ENCODE data around the gene DDX20. TPM values are rescaled to one million over a fixed set of nuclear protein-coding genes. Genes with fewer than 3 reads are reported as not detected.

Gene DDX20
- total RNA-seq, 2 donors from 2014 or later = 9.0 to 22.5 TPM

DNA sequence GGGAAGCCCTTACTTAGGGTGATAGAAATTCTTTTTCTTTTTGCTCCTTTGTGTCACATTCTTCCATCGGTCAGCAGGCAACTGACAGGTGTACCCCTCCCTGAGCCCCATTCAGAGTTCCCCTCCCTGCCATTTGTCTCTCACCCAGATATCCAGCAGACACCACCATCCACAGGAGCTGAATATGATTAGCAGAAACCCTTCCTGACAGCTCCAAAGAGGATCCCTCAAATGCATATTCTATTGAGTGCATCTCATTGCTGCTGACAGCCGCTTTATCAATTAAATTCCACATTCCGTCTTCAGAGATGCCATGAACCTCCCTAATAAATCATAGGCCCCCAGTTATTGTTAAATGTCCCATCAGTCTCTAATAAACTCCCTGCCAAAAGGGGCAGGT, 6.1 kb upstream of the DDX20 start:
- no peak for ATAC-seq (replicated peaks)
- H3K27me3 Mint-ChIP-seq = no peaks in the 10 kb centered on the region
- no peak overlapping the region for H3K27ac Mint-ChIP-seq
- peaks cover 9% of the 10 kb centered on the region for H3K4me1 Mint-ChIP-seq
- no peaks in the 10 kb centered on the region for H3K36me3 Mint-ChIP-seq (ENCODE audit: low read depth)
- no peak overlapping the region for H3K4me3 Mint-ChIP-seq
- no peaks in the 10 kb centered on the region for H3K9me3 Mint-ChIP-seq

DNA sequence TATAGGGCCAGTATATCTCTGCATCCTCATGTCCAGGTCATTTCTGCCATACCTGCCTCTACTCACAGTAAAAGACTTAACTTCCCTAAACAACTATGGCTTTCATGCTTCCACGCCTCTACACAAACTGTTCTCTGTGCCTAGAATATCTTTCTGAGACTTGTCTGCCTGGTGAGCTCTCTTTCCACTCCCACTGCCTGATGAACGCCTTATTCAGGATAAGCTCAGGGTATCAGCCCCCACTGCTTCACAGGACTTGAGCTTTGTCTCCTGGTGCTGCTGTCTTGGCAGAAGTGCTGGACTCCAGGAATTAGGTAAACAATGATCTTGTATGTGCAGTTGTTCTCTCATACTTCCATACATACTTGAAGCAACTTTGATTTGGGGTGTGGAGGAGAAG, 4.8 kb upstream of the DDX20 start:
- Mint-ChIP-seq H3K9me3 (no peaks in the 10 kb centered on the region), H3K27ac (no peak overlapping the region), H3K4me3 (no peak overlapping the region), H3K36me3 (ENCODE audit: low read depth) (peaks cover 7% of the 10 kb centered on the region), H3K4me1 (peaks cover 14% of the 10 kb centered on the region), H3K27me3 (no peaks in the 10 kb centered on the region)
- ATAC-seq (replicated peaks) = no peak

DNA sequence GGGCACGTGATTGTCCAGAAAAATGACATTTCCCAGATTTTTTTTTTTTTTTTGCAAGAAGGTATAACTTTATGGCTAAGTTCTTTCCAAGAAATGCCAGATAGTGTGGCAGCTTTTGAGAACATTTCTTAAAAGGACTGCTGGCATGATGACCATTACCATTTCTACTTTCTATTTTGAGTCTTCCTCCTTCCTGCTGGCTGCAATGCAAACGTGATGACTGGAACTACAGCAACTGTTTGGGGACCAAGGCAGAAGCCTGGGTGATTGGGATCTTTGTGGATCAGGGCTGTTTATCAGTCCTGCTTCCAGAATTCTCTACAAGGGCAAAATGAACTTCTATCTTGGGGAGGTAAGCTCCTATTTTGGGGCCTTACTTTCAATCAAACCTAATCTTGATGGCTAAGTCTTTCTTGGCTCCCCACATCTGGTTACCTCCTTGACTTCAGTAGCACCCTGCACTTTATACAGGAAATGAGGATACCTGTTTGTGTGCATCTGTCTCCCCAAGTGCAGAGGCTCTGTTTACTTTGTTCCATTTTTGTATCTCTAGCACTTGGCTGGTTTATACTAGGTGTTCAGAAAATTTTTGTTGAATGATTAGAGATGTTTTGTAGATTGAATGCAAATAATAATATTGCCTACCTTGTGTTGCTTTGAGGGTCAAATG, 3.7 kb upstream of the DDX20 start:
- no peaks in the 10 kb centered on the region for H3K9me3 Mint-ChIP-seq
- no peak overlapping the region for H3K27ac Mint-ChIP-seq
- ATAC-seq (replicated peaks) = no peak
- H3K36me3 Mint-ChIP-seq (ENCODE audit: low read depth) = peaks cover 9% of the 10 kb centered on the region
- no peak overlapping the region for H3K4me3 Mint-ChIP-seq
- no peaks in the 10 kb centered on the region for H3K27me3 Mint-ChIP-seq
- peaks cover 19% of the 10 kb centered on the region for H3K4me1 Mint-ChIP-seq

DNA sequence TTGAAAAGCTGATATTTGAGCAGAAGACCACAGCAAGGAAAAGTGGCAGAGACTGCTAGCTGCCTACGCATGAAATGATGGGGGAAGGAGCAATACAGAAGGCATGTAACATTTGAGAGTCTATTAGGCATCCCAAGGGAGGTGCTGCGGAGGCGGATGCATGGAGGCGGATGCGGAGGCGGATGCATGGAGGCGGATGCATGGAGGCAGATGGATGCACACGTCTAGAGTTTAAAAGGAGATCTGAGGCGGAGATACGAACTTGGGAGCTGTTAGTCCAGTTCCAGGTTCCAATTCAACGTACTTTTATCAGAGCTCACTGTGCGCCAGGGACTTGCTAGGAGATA, 744 bp upstream of the DDX20 start:
- Mint-ChIP-seq H3K36me3 (ENCODE audit: low read depth) (peaks cover 38% of the 10 kb centered on the region), H3K27me3 (no peaks in the 10 kb centered on the region), H3K27ac (peak overlapping the region; percentile 90), H3K9me3 (no peaks in the 10 kb centered on the region), H3K4me3 (peak overlapping the region; percentile 89), H3K4me1 (peaks cover 26% of the 10 kb centered on the region)
- no peak for ATAC-seq (replicated peaks)

DNA sequence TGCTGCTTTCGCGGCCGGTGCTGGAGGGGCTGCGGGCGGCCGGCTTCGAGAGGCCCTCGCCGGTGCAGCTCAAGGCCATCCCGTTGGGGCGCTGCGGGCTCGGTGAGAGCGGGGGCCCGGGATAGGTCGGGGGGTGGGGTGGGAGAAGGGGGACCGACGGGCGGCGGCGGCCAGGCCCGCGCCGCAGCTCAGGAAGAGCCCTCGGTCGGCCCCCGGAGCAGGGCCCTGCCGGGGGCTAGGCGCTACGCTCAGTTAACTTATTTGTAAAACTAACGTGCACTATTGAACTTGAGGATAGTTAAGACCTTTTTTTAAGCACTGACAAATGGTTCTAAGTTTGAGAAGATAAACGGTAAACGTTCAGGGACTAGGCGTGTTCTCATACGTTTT, 418 bp downstream of the DDX20 start:
- peak overlapping the region; percentile 89 for H3K4me3 Mint-ChIP-seq
- H3K27ac Mint-ChIP-seq = peak overlapping the region; percentile 90
- peaks cover 29% of the 10 kb centered on the region for H3K4me1 Mint-ChIP-seq
- peak; percentile 25 for ATAC-seq (replicated peaks)
- no peaks in the 10 kb centered on the region for H3K27me3 Mint-ChIP-seq
- H3K36me3 Mint-ChIP-seq (ENCODE audit: low read depth) = peaks cover 49% of the 10 kb centered on the region
- no peaks in the 10 kb centered on the region for H3K9me3 Mint-ChIP-seq

DNA sequence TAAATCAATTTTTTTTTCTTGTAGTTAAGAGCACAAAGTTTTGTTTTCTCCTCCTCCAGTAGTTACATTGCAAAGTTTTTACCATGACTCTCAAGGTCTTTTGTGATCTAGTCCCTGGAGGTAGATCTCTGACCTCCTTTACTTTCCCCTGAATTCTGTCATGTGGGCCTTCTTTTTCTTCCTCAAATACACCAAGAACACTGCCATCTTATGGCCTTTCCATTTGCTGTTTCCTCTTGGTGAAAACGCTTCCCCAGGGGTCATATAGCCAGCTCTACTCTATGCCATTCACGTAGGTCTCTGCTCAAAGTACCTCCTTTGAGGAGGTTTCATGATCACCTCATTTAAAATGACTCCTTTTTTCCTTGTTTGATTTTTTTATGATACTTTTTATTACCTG, 2.7 kb downstream of the DDX20 start:
- H3K4me3 Mint-ChIP-seq = peak overlapping the region; percentile 89
- no peak for ATAC-seq (replicated peaks)
- H3K36me3 Mint-ChIP-seq (ENCODE audit: low read depth) = peaks cover 72% of the 10 kb centered on the region
- H3K4me1 Mint-ChIP-seq = peaks cover 29% of the 10 kb centered on the region
- no peaks in the 10 kb centered on the region for H3K9me3 Mint-ChIP-seq
- peak overlapping the region; percentile 79 for H3K27ac Mint-ChIP-seq
- no peaks in the 10 kb centered on the region for H3K27me3 Mint-ChIP-seq

DNA sequence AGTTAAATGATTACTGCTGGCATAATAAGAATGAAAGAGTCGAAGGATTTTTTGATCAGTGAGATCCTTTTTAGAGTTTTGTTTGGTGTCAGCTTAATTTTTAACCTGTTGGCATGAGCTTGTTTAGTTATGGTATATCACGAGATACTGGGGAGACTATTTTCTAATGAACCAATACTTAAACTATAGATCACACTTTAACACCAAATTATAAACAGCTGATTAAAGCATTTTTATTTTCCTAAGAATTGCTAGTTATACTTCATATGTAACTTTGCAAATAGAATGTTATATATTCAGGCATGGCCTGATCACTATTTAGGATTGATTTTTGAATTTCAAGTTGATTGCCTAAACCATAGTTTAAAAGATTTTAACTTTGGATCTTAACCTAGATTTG, 6.0 kb downstream of the DDX20 start:
- Mint-ChIP-seq H3K36me3 (ENCODE audit: low read depth) (peaks cover 98% of the 10 kb centered on the region), H3K9me3 (no peaks in the 10 kb centered on the region), H3K4me1 (peaks cover 18% of the 10 kb centered on the region), H3K27ac (no peak overlapping the region), H3K27me3 (no peaks in the 10 kb centered on the region), H3K4me3 (no peak overlapping the region)
- ATAC-seq (replicated peaks) = no peak

DNA sequence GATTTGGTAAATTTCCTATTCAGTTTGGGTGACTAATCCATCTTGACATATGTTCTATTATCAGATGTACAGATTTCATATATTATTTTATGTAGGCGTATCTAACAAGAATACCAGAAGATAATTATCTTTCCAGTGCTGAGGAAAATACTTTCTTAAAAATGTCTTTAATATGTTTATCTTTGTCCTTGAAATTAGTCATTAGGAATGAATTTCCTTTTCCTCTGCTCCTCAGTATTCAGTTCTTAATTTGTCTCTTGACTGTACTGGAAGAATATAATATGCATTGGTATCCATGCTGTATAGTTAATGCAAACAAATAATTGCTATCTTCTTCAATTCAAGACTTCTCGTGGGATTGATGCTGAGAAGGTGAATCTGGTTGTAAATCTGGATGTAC, 6.6 kb downstream of the DDX20 start:
- Mint-ChIP-seq H3K27ac (no peak overlapping the region), H3K4me1 (peaks cover 17% of the 10 kb centered on the region), H3K4me3 (no peak overlapping the region), H3K27me3 (no peaks in the 10 kb centered on the region), H3K9me3 (no peaks in the 10 kb centered on the region), H3K36me3 (ENCODE audit: low read depth) (peaks cover 100% of the 10 kb centered on the region)
- ATAC-seq (replicated peaks) = no peak

DNA sequence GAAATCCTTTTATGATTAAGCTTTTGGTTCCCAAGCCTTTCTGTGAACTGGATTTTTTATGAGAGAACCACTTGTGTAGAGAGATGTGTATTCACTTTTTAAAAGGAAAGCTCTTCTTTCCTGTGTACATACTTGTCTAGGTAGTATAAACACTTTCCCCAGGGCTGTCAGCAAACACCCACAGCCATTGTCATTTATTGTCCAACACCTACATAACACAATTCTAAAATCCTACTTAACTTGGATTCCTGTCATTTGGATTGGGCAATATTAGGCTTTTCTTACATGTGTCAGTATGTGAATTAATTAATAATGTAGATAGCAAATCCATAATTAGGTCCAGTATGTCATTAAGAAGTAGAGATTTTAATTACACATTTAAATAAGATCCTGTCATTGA, 12.3 kb downstream of the DDX20 start:
- H3K4me3 Mint-ChIP-seq = no peak overlapping the region
- peaks cover 59% of the 10 kb centered on the region for H3K36me3 Mint-ChIP-seq (ENCODE audit: low read depth)
- no peaks in the 10 kb centered on the region for H3K9me3 Mint-ChIP-seq
- no peaks in the 10 kb centered on the region for H3K4me1 Mint-ChIP-seq
- no peak for ATAC-seq (replicated peaks)
- H3K27ac Mint-ChIP-seq = no peak overlapping the region
- no peaks in the 10 kb centered on the region for H3K27me3 Mint-ChIP-seq

DNA sequence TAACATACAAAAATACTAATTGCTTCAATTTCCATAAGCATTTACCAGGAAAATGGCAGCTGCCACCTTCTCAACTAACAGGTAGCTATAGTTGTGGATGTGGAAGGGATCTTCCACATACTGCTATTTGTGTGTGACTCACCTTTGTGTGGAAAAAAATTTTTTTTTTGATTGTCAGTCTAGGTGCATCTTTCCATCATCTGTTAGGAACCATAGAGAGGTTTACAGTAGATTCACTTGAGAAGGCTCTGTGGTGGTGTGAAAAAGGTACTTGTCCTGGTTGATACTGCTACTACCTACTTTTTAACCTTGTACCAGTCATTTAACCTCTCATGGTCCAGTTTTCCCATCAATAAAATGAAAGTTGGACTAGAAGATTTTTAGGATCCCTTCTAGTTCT, 12.9 kb downstream of the DDX20 start:
- H3K4me3 Mint-ChIP-seq = no peak overlapping the region
- ATAC-seq (replicated peaks) = no peak
- H3K27ac Mint-ChIP-seq = no peak overlapping the region
- no peaks in the 10 kb centered on the region for H3K9me3 Mint-ChIP-seq
- H3K4me1 Mint-ChIP-seq = no peaks in the 10 kb centered on the region
- H3K36me3 Mint-ChIP-seq (ENCODE audit: low read depth) = peaks cover 53% of the 10 kb centered on the region
- H3K27me3 Mint-ChIP-seq = no peaks in the 10 kb centered on the region

DNA sequence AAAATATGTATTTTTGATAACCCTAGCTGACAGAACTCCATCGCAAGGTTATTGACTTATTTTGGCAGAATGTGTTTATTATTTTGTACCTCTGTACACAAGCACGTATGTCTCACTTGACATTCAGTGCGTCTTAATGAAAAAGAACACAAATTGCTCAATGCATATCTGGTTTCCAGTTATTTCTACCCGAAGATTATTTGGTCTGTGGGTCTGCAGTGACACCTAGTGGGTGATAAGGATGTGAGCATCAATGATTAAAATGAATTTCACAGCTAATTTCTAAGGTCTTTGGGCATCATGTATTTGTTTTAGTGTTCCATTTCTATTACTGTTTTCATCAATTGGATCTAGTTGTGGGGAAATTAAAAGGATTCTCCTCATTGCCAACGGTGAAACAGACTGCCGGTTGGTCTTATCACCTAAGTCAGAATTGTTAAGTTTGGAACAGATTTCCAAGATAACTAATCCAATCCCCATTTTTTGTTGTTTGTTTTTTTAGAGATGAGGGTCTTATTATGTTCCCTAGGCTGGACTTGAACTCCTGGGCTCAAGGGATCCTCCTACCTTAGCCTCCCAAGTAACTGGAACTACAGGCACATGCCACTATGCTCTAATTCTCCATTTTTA, 13.9 kb downstream of the DDX20 start:
- H3K27ac Mint-ChIP-seq = no peak overlapping the region
- H3K4me3 Mint-ChIP-seq = no peak overlapping the region
- no peaks in the 10 kb centered on the region for H3K4me1 Mint-ChIP-seq
- peaks cover 43% of the 10 kb centered on the region for H3K36me3 Mint-ChIP-seq (ENCODE audit: low read depth)
- peak; percentile 23 for ATAC-seq (replicated peaks)
- no peaks in the 10 kb centered on the region for H3K27me3 Mint-ChIP-seq
- H3K9me3 Mint-ChIP-seq = no peaks in the 10 kb centered on the region

DNA sequence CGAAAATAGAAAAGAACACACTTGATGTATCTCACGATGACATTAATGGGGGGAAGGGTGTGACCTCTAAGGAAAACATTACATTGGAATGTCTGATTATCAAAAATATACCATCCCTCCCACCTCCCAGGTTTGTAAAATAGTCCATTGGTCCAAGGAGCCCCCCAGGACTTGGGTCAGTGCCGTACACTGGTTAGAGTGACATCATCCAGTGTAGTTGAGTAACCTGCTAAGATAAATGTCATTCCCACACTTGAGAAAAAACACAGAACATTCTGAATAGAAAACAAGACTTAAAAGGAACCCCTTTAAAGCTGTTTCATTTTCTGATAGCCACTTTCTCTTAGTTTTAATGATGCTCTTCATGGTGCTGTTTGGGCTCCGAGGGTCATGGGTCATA, 15.2 kb downstream of the DDX20 start:
- H3K4me3 Mint-ChIP-seq = no peak overlapping the region
- no peaks in the 10 kb centered on the region for H3K9me3 Mint-ChIP-seq
- no peaks in the 10 kb centered on the region for H3K27me3 Mint-ChIP-seq
- no peak overlapping the region for H3K27ac Mint-ChIP-seq
- H3K4me1 Mint-ChIP-seq = no peaks in the 10 kb centered on the region
- no peak for ATAC-seq (replicated peaks)
- H3K36me3 Mint-ChIP-seq (ENCODE audit: low read depth) = peaks cover 30% of the 10 kb centered on the region

DNA sequence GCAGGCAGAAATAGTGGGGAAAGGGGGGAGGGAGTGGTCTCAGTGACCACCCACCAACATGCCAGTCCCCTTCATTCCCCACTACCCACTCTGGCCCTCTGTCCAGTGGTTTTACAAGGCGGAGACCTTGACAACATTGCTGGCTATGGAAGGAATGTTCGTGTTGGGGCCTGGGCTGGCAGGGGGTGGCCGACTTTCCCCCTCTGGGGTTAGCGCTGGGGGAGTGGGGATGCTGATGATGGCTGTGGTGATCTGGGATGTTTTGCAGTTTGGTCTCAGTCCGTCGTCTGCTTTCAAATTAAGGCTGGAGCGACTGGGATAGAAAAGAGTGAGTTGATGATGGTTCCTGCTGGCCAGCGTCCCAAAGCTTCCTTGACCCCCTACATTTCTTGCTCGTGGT, 20.3 kb downstream of the DDX20 start:
- Mint-ChIP-seq H3K27ac (no peak overlapping the region), H3K4me3 (no peak overlapping the region), H3K4me1 (no peaks in the 10 kb centered on the region), H3K9me3 (no peaks in the 10 kb centered on the region), H3K27me3 (no peaks in the 10 kb centered on the region), H3K36me3 (ENCODE audit: low read depth) (no peaks in the 10 kb centered on the region)
- ATAC-seq (replicated peaks) = no peak

DNA sequence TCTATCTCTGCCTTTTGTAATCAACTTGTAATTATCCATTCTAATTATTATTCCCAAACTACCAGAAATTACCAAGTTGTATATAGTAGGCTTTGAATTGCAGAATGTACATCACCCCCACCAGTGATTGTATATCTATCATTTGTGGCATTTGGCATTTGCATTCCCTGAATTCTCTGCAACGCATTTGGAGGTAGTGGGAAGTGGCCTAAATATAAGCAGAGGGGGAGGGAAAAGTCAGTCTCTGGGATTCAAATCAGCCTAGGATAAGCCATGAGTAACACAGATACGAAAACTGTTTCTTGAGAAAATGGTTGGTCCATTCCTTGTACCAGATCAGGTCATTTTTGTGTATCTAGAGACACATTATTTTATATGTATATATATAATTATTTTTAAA, 20.7 kb downstream of the DDX20 start:
- H3K4me1 Mint-ChIP-seq = no peaks in the 10 kb centered on the region
- H3K27me3 Mint-ChIP-seq = no peaks in the 10 kb centered on the region
- H3K9me3 Mint-ChIP-seq = no peaks in the 10 kb centered on the region
- no peak for ATAC-seq (replicated peaks)
- H3K27ac Mint-ChIP-seq = no peak overlapping the region
- H3K36me3 Mint-ChIP-seq (ENCODE audit: low read depth) = no peaks in the 10 kb centered on the region
- no peak overlapping the region for H3K4me3 Mint-ChIP-seq

DNA sequence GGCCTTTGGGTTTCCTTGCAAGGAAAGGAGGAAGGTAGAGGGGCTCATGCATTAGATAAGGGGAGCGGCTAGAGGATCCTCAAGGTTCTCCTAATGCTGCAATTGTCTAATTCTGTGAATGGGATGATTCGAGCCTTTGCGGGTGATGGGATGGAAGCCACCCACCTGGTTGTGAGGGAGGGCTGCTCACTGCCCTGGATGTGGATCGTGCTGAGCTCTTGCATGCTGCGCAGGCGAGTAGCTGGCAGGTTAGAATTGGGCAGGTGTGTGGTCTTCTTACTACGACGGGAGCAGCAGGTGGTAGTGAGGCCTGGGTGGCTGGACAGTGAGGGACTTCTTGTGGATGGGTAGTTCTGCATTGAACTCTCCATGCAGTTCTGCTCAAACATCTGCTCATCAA, 21.2 kb downstream of the DDX20 start:
- no peaks in the 10 kb centered on the region for H3K36me3 Mint-ChIP-seq (ENCODE audit: low read depth)
- ATAC-seq (replicated peaks) = no peak
- no peak overlapping the region for H3K27ac Mint-ChIP-seq
- H3K27me3 Mint-ChIP-seq = no peaks in the 10 kb centered on the region
- H3K9me3 Mint-ChIP-seq = no peaks in the 10 kb centered on the region
- H3K4me3 Mint-ChIP-seq = no peak overlapping the region
- no peaks in the 10 kb centered on the region for H3K4me1 Mint-ChIP-seq

DNA sequence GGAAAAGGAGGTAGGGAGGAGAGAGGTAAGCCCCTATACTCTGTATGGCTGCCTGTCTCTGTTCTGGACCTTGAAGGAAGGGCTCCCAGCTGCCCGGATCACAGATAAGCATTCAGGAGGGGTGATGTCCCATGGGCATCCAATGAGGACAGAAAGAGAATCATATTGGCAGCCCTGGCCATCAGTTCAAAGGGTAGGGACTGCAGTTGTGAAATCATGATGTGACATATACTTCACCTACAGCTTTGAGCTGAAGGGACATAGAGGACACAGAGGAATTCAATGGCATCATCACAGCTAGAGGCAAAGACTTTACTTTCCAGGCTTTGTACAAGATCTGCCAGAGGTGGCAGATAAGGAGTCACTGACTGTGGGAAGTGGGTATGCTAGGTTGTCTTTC, 21.6 kb downstream of the DDX20 start:
- no peaks in the 10 kb centered on the region for H3K36me3 Mint-ChIP-seq (ENCODE audit: low read depth)
- H3K4me3 Mint-ChIP-seq = no peak overlapping the region
- no peak for ATAC-seq (replicated peaks)
- no peaks in the 10 kb centered on the region for H3K9me3 Mint-ChIP-seq
- H3K27me3 Mint-ChIP-seq = no peaks in the 10 kb centered on the region
- no peak overlapping the region for H3K27ac Mint-ChIP-seq
- H3K4me1 Mint-ChIP-seq = no peaks in the 10 kb centered on the region
